T-cell (primary cell): ENCODE data around the gene GEMIN8. TPM values are rescaled to one million over a fixed set of nuclear protein-coding genes. Genes with fewer than 3 reads are reported as not detected.
A peak's percentile ranks its signal among the peaks of the same experiment; 100 is the strongest.

Source experiments
- ATAC-seq, 4 experiments: fragments of 200-7000 bp in 3 of 4; fragments of 150-1000 bp in 1 of 4; cut with Tn5 transposase; replicated peaks in 1 of 4; 1 replicate in 3 of 4; 2 replicates in 1 of 4; pipeline ENCODE4 v1.10.0; 2021; ENCODE audit warnings: moderate library complexity in 3 of 4, mild to moderate bottlenecking in 2 of 4, moderate number of reproducible peaks in 1 of 4
- CTCF ChIA-PET, 2 donors: fragments of 300-600 bp; sonication (Branson Sonifier 250); formaldehyde crosslinking; loops; one replicate each; lab custom pipeline; 2022; ENCODE audit warnings: antibody characterized with exemption in 2 of 2; lab: Charles Lee
- POLR2A ChIA-PET, 2 donors: fragments of 300-600 bp; sonication (Branson Sonifier 250); formaldehyde crosslinking; loops; one replicate each; lab custom pipeline; 2022; ENCODE audit warnings: antibody characterized with exemption in 2 of 2; lab: Charles Lee
- DNase-seq, 35 experiments: peaks; one replicate each; pipeline versions ENCODE4 v3.0.0 to v3.0.0-alpha.2; 2013 to 2023
- H3K27ac ChIP-seq: one replicate; pipeline ENCODE4 v1.5.1; 2013; ENCODE audit warnings: low read length
- H3K27me3 ChIP-seq, 2 experiments: replicated peaks in 1 of 2; 1 replicate in 1 of 2; 2 replicates in 1 of 2; pipeline versions ENCODE4 v1.6.1 to v1.7.0; 2013; ENCODE audit warnings: low read length in 1 of 2, mixed read lengths in 1 of 2; ENCODE audit not compliant: control insufficient read depth in 2 of 2, insufficient read depth in 2 of 2; ENCODE audit errors: extremely low read depth in 1 of 2
- H3K36me3 ChIP-seq, 2 donors: 1 replicate in 1 of 2; 2 replicates in 1 of 2; pipeline versions ENCODE4 v1.6.1 to v1.7.0; 2013; ENCODE audit warnings: low read length in 1 of 2; ENCODE audit not compliant: control insufficient read depth in 2 of 2, insufficient read depth in 1 of 2; ENCODE audit errors: extremely low read depth in 1 of 2
- H3K4me1 ChIP-seq, 2 experiments: 1 replicate in 1 of 2; 2 replicates in 1 of 2; pipeline versions ENCODE4 v1.6.1 to v1.7.0; 2013; ENCODE audit warnings: low read length in 2 of 2, mixed read lengths in 1 of 2; ENCODE audit not compliant: insufficient read depth in 2 of 2, control insufficient read depth in 1 of 2; ENCODE audit errors: extremely low read depth in 1 of 2
- H3K4me3 ChIP-seq, 2 donors: 1 replicate in 1 of 2; 2 replicates in 1 of 2; pipeline versions ENCODE4 v1.5.1 to v1.7.0; 2013; ENCODE audit warnings: mild to moderate bottlenecking in 2 of 2, low read length in 1 of 2, moderate library complexity in 1 of 2; ENCODE audit not compliant: control insufficient read depth in 1 of 2; ENCODE audit errors: extremely low read depth in 1 of 2
- H3K9me3 ChIP-seq: 2 replicates; pipeline ENCODE4 v1.7.0; 2013
- H3K27ac Mint-ChIP-seq, 2 donors: one replicate each; pipeline ENCODE4 v1.8.0; 2020 to 2021; ENCODE audit warnings: mild to moderate bottlenecking in 2 of 2, mixed read lengths in 2 of 2
- H3K27me3 Mint-ChIP-seq, 2 donors: one replicate each; pipeline ENCODE4 v1.8.0; 2021 to 2022; ENCODE audit warnings: mixed read lengths in 2 of 2
- H3K36me3 Mint-ChIP-seq: one replicate; pipeline ENCODE4 v1.8.0; 2021; ENCODE audit warnings: mixed read lengths
- H3K4me1 Mint-ChIP-seq, 3 donors: one replicate each; pipeline ENCODE4 v1.8.0; 2020 to 2022; ENCODE audit warnings: mixed read lengths in 3 of 3, mild to moderate bottlenecking in 1 of 3
- H3K4me3 Mint-ChIP-seq, 3 donors: one replicate each; pipeline ENCODE4 v1.8.0; 2020 to 2022; ENCODE audit warnings: mild to moderate bottlenecking in 3 of 3, mixed read lengths in 3 of 3, moderate library complexity in 3 of 3
- H3K9me3 Mint-ChIP-seq, 3 donors: one replicate each; pipeline ENCODE4 v1.8.0; 2020 to 2022; ENCODE audit warnings: mixed read lengths in 3 of 3
- WGBS: methylation state at CpG from one replicate; pipeline ENCODE4 v1.1.5; 2013; ENCODE audit warnings: missing lambda C conversion rate; ENCODE audit not compliant: insufficient coverage; 5-methylcytosine and 5-hydroxymethylcytosine counted together
- total RNA-seq, 35 experiments: library from RNA in 6 of 35; stranded (reverse) in 6 of 35; fragments of 120-200 nt in 1 of 35; gene quantifications; one replicate each; pipeline versions ENCODE4 v1.2.1 to v1.2.4 and lab custom pipeline; 2013 to 2026

The GEMIN8 gene
- total RNA-seq, 5 donors from 2014 or later (not counting 1 experiment from before 2014, with no cell fraction given), result 11.3 to 16.4 (median 15.0) TPM

GRCh38 chrX:14062524-14062923 lies 32.8 kb upstream of the GEMIN8 start:
- H3K4me1 ChIP-seq, result no peaks in the 10 kb centered on the region
- no CpG with 5 or more reads among the region's 1 CpG for WGBS
- ChIA-PET POLR2A (no interaction called here), CTCF (no interaction called here)
- Mint-ChIP-seq H3K27ac (no peak overlapping the region), H3K4me1 (no peaks in the 10 kb centered on the region), H3K27me3 (peaks cover 5 to 45% of the 10 kb centered on the region in 2 donors), H3K4me3 (no peak overlapping the region), H3K36me3 (no peaks in the 10 kb centered on the region), H3K9me3 (no peaks in the 10 kb centered on the region)
- H3K27me3 ChIP-seq, result peaks cover 0 to 3% of the 10 kb centered on the region in 2 experiments
- no peak overlapping the region for H3K4me3 ChIP-seq
- H3K36me3 ChIP-seq, result no peaks in the 10 kb centered on the region
- ATAC-seq (no peak), DNase-seq (no peak)
- no peaks in the 10 kb centered on the region for H3K9me3 ChIP-seq
- no peak overlapping the region for H3K27ac ChIP-seq

- ATAC-seq (no peak), DNase-seq (no peak)
- H3K4me1 Mint-ChIP-seq, result no peaks in the 10 kb centered on the region
- CTCF ChIA-PET, result no interaction called here
- peaks cover 19 to 54% of the 10 kb centered on the region in 2 donors for H3K27me3 Mint-ChIP-seq
- Histone ChIP-seq H3K4me1 (no peaks in the 10 kb centered on the region), H3K9me3 (no peaks in the 10 kb centered on the region), H3K27ac (no peak overlapping the region), H3K36me3 (no peaks in the 10 kb centered on the region), H3K27me3 (peaks cover 0 to 2% of the 10 kb centered on the region in 2 experiments), H3K4me3 (no peak overlapping the region)
- WGBS, result no CpG with 5 or more reads among the region's 1 CpG
- no peak overlapping the region for H3K27ac Mint-ChIP-seq
- H3K4me3 Mint-ChIP-seq, result no peak overlapping the region
- H3K36me3 Mint-ChIP-seq, result no peaks in the 10 kb centered on the region
- no peaks in the 10 kb centered on the region for H3K9me3 Mint-ChIP-seq
- POLR2A ChIA-PET, result interaction anchor here in 1 of 2 donors (0.5 kb wide), 1 partner anchor 47 kb away, joined by 6 read pairs; no protein-coding TSS in a partner anchor
These were observed 26.5 kb upstream of the GEMIN8 start for GRCh38 chrX:14056206-14056605.

GRCh38 chrX:14051416-14051815 lies 21.7 kb upstream of the GEMIN8 start:
- Histone ChIP-seq H3K36me3 (no peaks in the 10 kb centered on the region), H3K27me3 (peaks cover 0 to 2% of the 10 kb centered on the region in 2 experiments), H3K9me3 (no peaks in the 10 kb centered on the region), H3K4me1 (no peaks in the 10 kb centered on the region), H3K4me3 (no peak overlapping the region), H3K27ac (no peak overlapping the region)
- CTCF ChIA-PET, result no interaction called here
- Mint-ChIP-seq H3K4me3 (no peak overlapping the region), H3K9me3 (no peaks in the 10 kb centered on the region), H3K36me3 (no peaks in the 10 kb centered on the region), H3K27me3 (peaks cover 22 to 65% of the 10 kb centered on the region in 2 donors), H3K4me1 (no peaks in the 10 kb centered on the region), H3K27ac (no peak overlapping the region)
- WGBS, result no CpG with 5 or more reads among the region's 5 CpGs
- ATAC-seq, result no peak
- POLR2A ChIA-PET, result no interaction called here
- no peak for DNase-seq

DNA sequence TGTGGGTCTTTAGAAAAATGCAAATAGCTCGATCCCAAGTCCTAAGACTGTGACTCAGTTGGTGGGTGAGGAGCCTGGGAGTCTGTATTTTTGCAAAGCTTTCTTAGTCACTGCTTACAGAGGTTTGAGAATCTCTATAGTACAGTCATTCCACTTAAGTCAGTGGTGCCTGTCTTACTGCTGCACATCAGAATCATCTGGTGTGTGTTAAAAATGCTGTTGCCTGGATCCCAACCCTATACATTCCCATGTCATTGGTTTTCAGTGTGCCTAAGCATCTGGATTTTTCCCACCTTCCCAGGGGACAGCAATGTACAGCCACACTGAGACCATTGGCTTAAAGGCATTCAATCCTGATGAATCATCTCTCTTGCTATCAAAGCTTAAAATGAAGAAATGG lies 21.0 kb upstream of the GEMIN8 start:
- Mint-ChIP-seq H3K36me3 (no peaks in the 10 kb centered on the region), H3K4me1 (no peaks in the 10 kb centered on the region), H3K4me3 (no peak overlapping the region), H3K27me3 (peaks cover 22 to 62% of the 10 kb centered on the region in 2 donors), H3K9me3 (no peaks in the 10 kb centered on the region), H3K27ac (no peak overlapping the region)
- ChIA-PET POLR2A (interaction anchor here in 1 of 2 donors (0.6 kb wide), 1 partner anchor 69 kb away, joined by 3 read pairs; no protein-coding TSS in a partner anchor), CTCF (no interaction called here)
- Histone ChIP-seq H3K4me1 (no peaks in the 10 kb centered on the region), H3K27me3 (no peaks in the 10 kb centered on the region), H3K4me3 (no peak overlapping the region), H3K9me3 (no peaks in the 10 kb centered on the region), H3K27ac (no peak overlapping the region), H3K36me3 (no peaks in the 10 kb centered on the region)
- ATAC-seq, result no peak
- DNase-seq, result no peak
- WGBS, result no CpG with 5 or more reads among the region's 1 CpG

DNA sequence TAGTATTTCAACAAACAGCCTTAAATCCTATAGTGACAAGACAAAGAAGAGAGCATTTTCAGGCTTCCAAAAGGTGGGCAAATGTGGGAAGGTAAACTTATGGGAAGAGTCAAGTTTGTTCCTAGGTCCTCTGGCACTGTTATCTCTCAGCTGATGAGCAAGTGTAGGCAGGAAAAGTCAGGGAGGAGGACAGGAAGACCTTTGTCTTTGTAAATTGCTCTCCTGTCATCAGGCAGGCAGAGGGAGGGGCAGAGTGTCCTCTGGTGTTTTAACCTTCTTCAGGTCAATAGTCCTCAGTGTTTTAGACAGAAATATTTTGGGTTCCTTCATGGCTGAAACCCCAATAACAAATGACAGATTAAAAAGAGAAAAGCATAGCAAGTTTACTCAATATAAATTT lies 13.5 kb upstream of the GEMIN8 start:
- Mint-ChIP-seq H3K36me3 (no peaks in the 10 kb centered on the region), H3K4me1 (no peaks in the 10 kb centered on the region), H3K27ac (no peak overlapping the region), H3K4me3 (no peak overlapping the region), H3K9me3 (no peaks in the 10 kb centered on the region), H3K27me3 (peaks cover 5 to 46% of the 10 kb centered on the region in 2 donors)
- H3K36me3 ChIP-seq, result no peaks in the 10 kb centered on the region
- no peak overlapping the region for H3K27ac ChIP-seq
- H3K9me3 ChIP-seq, result no peaks in the 10 kb centered on the region
- H3K4me1 ChIP-seq, result no peaks in the 10 kb centered on the region
- no peaks in the 10 kb centered on the region for H3K27me3 ChIP-seq
- DNase-seq (no peak), ATAC-seq (no peak)
- H3K4me3 ChIP-seq, result no peak overlapping the region
- ChIA-PET POLR2A (no interaction called here), CTCF (no interaction called here)

- DNase-seq (peak in 33 of 35 experiments; percentile 10 to 75 (median 47)), ATAC-seq (peak; percentile 67 to 93 (median 82))
- H3K36me3 ChIP-seq, result no peaks in the 10 kb centered on the region
- no peaks in the 10 kb centered on the region for H3K36me3 Mint-ChIP-seq
- no peak overlapping the region for H3K27ac ChIP-seq
- no CpG with 5 or more reads among the region's 3 CpGs for WGBS
- no peaks in the 10 kb centered on the region for H3K9me3 ChIP-seq
- H3K4me3 ChIP-seq, result no peak overlapping the region
- H3K27ac Mint-ChIP-seq, result no peak overlapping the region
- H3K27me3 ChIP-seq, result no peaks in the 10 kb centered on the region
- no peaks in the 10 kb centered on the region for H3K4me1 Mint-ChIP-seq
- POLR2A ChIA-PET, result no interaction called here
- no peaks in the 10 kb centered on the region for H3K4me1 ChIP-seq
- H3K4me3 Mint-ChIP-seq, result no peak overlapping the region
- CTCF ChIA-PET, result interaction anchor here (0.6 to 1.2 kb wide), 6 partner anchors 10 to 1206 kb away, joined by 3 to 5 read pairs (median 3); no protein-coding TSS in a partner anchor
- peaks cover 5 to 37% of the 10 kb centered on the region in 2 donors for H3K27me3 Mint-ChIP-seq
- no peaks in the 10 kb centered on the region for H3K9me3 Mint-ChIP-seq
These were observed 9.7 kb upstream of the GEMIN8 start for GRCh38 chrX:14039344-14039743.
